NT2/D1 (cell line): ENCODE data around the gene ZNF143.
A peak's percentile ranks its signal among the peaks of the same experiment; 100 is the strongest.

Experiments
- DNase-seq: peaks from one replicate; pipeline ENCODE4 v3.0.0-alpha.2; 2011; ENCODE audit warnings: low read depth, low spot score
- H3K27me3 ChIP-seq: 2 replicates; pipeline ENCODE4 v1.6.0; 2011; ENCODE audit warnings: mild to moderate bottlenecking; ENCODE audit not compliant: insufficient read length, insufficient read depth
- H3K36me3 ChIP-seq: 2 replicates; pipeline ENCODE4 v1.6.1; 2011; ENCODE audit warnings: mild to moderate bottlenecking, low read length, mixed read lengths; ENCODE audit not compliant: insufficient read depth, insufficient read length
- H3K4me1 ChIP-seq: 2 replicates; pipeline ENCODE4 v1.5.1; 2011; ENCODE audit not compliant: insufficient read depth, insufficient read length
- H3K4me3 ChIP-seq: 2 replicates; pipeline ENCODE4 v1.5.1; 2011; ENCODE audit warnings: low read depth; ENCODE audit not compliant: insufficient read length
- H3K9ac ChIP-seq: 2 replicates; pipeline ENCODE4 v1.6.0; 2011; ENCODE audit warnings: low read depth; ENCODE audit not compliant: insufficient read length
- H3K9me3 ChIP-seq: 2 replicates; pipeline ENCODE4 v1.5.1; 2011; ENCODE audit warnings: mild to moderate bottlenecking, low read length; ENCODE audit not compliant: insufficient read depth
- SUZ12 ChIP-seq: IDR thresholded peaks from 2 replicates; pipeline ENCODE4 v1.6.1; 2011; ENCODE audit not compliant: insufficient read length, insufficient read depth; ENCODE audit errors: extremely low read depth
- YY1 ChIP-seq: IDR thresholded peaks from 2 replicates; pipeline ENCODE4 v1.6.1; 2011; ENCODE audit not compliant: insufficient read length, insufficient read depth
- ZNF274 ChIP-seq: IDR thresholded peaks from 2 replicates; pipeline ENCODE4 v1.6.1; 2011; ENCODE audit warnings: mild to moderate bottlenecking, low read depth, low read length

The ZNF143 gene

GRCh38 chr11:9561279-9561982, 100.6 kb downstream of the ZNF143 start:
- H3K9me3 ChIP-seq, result peaks cover 17% of the 10 kb centered on the region
- H3K4me1 ChIP-seq, result peaks cover 5% of the 10 kb centered on the region
- H3K27me3 ChIP-seq, result no peaks in the 10 kb centered on the region
- H3K4me3 ChIP-seq, result no peak overlapping the region
- H3K9ac ChIP-seq, result no peak overlapping the region
- no peaks in the 10 kb centered on the region for H3K36me3 ChIP-seq
- no peak for TF ChIP-seq YY1
- TF ChIP-seq ZNF274, result no peak
- no peak for TF ChIP-seq SUZ12
- no peak for DNase-seq

DNA sequence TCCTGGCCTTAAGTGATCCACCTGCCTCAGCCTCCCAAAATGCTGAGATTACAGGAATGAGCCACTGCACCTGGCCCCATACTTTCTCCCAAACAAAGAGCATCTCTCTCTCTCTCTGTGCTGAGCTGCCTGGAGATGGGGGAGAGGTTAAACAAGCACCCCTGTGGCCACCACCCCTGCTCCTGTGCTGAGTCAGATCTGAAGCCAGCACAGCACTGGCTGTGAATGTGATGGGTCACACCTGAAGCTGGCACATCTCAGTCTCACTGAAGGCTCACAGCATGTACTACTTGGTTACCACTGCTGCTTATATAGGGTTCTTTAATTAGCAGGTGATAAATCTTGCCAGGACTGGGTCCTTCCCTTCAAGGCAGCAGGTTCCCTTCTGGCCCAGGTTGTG, 101.9 kb downstream of the ZNF143 start:
- no peak overlapping the region for H3K4me3 ChIP-seq
- H3K36me3 ChIP-seq, result no peaks in the 10 kb centered on the region
- no peaks in the 10 kb centered on the region for H3K27me3 ChIP-seq
- peaks cover 5% of the 10 kb centered on the region for H3K4me1 ChIP-seq
- no peak for DNase-seq
- TF ChIP-seq SUZ12, result no peak
- H3K9ac ChIP-seq, result no peak overlapping the region
- H3K9me3 ChIP-seq, result peaks cover 17% of the 10 kb centered on the region

- H3K27me3 ChIP-seq, result no peaks in the 10 kb centered on the region
- no peak for DNase-seq
- H3K4me3 ChIP-seq, result no peak overlapping the region
- TF ChIP-seq ZNF274 (no peak), SUZ12 (no peak), YY1 (no peak)
- H3K9me3 ChIP-seq, result peaks cover 17% of the 10 kb centered on the region
- peaks cover 5% of the 10 kb centered on the region for H3K4me1 ChIP-seq
- no peak overlapping the region for H3K9ac ChIP-seq
- H3K36me3 ChIP-seq, result no peaks in the 10 kb centered on the region
These were observed 102.5 kb downstream of the ZNF143 start for GRCh38 chr11:9563196-9563730.

- DNase-seq, result peak; percentile 95
- Histone ChIP-seq H3K4me1 (peaks cover 6% of the 10 kb centered on the region), H3K36me3 (no peaks in the 10 kb centered on the region), H3K9me3 (peaks cover 12% of the 10 kb centered on the region), H3K4me3 (no peak overlapping the region), H3K9ac (no peak overlapping the region), H3K27me3 (no peaks in the 10 kb centered on the region)
- no peak for TF ChIP-seq ZNF274
These were observed 105.2 kb downstream of the ZNF143 start for GRCh38 chr11:9565822-9566560.

GRCh38 chr11:9566561-9567063, 105.8 kb downstream of the ZNF143 start:
- Histone ChIP-seq H3K9me3 (peaks cover 6% of the 10 kb centered on the region; the same call in 1 of the 2 replicates), H3K27me3 (no peaks in the 10 kb centered on the region), H3K9ac (no peak overlapping the region), H3K36me3 (no peaks in the 10 kb centered on the region), H3K4me1 (peaks cover 9% of the 10 kb centered on the region), H3K4me3 (no peak overlapping the region)
- DNase-seq, result no peak
- TF ChIP-seq ZNF274, result no peak

DNA sequence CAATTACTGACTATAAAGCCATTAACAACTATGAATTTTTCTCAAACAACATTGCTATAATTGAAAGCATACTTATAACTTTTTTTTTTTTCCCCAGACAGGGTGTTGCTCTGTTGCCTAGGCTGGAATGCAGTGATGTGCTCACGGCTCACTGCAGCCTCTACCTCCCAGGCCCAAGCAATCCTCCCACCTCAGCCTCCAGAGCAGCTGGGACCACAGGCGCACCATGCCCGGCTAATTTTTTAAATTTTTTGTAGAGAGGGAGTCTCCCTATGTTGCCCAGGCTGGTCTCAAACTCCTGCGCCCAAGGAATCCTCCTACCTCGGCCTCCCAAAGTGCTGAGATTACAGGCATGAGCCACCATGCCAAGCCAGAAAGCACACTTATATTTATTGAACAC, 106.6 kb downstream of the ZNF143 start:
- no peak for TF ChIP-seq ZNF274
- TF ChIP-seq YY1, result no peak
- no peak for TF ChIP-seq SUZ12
- Histone ChIP-seq H3K9me3 (no peaks in the 10 kb centered on the region), H3K36me3 (no peaks in the 10 kb centered on the region), H3K4me1 (peaks cover 9% of the 10 kb centered on the region), H3K4me3 (no peak overlapping the region), H3K9ac (no peak overlapping the region), H3K27me3 (no peaks in the 10 kb centered on the region)
- DNase-seq, result no peak

- H3K9ac ChIP-seq, result no peak overlapping the region
- no peaks in the 10 kb centered on the region for H3K9me3 ChIP-seq
- no peak overlapping the region for H3K4me3 ChIP-seq
- no peaks in the 10 kb centered on the region for H3K36me3 ChIP-seq
- TF ChIP-seq SUZ12 (no peak), YY1 (no peak), ZNF274 (no peak)
- peaks cover 9% of the 10 kb centered on the region for H3K4me1 ChIP-seq
- DNase-seq, result no peak
- H3K27me3 ChIP-seq, result no peaks in the 10 kb centered on the region
These were observed 107.5 kb downstream of the ZNF143 start for GRCh38 chr11:9568161-9568853.
